ENCODE measurements around the gene TNRC6B.
"Not testable (repeated sequence)": the region's sequence is repeated elsewhere in the genome, so short reads cannot be mapped to it uniquely, and the experiment has no call there.

Gene TNRC6B, protein sequence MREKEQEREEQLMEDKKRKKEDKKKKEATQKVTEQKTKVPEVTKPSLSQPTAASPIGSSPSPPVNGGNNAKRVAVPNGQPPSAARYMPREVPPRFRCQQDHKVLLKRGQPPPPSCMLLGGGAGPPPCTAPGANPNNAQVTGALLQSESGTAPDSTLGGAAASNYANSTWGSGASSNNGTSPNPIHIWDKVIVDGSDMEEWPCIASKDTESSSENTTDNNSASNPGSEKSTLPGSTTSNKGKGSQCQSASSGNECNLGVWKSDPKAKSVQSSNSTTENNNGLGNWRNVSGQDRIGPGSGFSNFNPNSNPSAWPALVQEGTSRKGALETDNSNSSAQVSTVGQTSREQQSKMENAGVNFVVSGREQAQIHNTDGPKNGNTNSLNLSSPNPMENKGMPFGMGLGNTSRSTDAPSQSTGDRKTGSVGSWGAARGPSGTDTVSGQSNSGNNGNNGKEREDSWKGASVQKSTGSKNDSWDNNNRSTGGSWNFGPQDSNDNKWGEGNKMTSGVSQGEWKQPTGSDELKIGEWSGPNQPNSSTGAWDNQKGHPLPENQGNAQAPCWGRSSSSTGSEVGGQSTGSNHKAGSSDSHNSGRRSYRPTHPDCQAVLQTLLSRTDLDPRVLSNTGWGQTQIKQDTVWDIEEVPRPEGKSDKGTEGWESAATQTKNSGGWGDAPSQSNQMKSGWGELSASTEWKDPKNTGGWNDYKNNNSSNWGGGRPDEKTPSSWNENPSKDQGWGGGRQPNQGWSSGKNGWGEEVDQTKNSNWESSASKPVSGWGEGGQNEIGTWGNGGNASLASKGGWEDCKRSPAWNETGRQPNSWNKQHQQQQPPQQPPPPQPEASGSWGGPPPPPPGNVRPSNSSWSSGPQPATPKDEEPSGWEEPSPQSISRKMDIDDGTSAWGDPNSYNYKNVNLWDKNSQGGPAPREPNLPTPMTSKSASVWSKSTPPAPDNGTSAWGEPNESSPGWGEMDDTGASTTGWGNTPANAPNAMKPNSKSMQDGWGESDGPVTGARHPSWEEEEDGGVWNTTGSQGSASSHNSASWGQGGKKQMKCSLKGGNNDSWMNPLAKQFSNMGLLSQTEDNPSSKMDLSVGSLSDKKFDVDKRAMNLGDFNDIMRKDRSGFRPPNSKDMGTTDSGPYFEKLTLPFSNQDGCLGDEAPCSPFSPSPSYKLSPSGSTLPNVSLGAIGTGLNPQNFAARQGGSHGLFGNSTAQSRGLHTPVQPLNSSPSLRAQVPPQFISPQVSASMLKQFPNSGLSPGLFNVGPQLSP (N-terminal part only)

DNA sequence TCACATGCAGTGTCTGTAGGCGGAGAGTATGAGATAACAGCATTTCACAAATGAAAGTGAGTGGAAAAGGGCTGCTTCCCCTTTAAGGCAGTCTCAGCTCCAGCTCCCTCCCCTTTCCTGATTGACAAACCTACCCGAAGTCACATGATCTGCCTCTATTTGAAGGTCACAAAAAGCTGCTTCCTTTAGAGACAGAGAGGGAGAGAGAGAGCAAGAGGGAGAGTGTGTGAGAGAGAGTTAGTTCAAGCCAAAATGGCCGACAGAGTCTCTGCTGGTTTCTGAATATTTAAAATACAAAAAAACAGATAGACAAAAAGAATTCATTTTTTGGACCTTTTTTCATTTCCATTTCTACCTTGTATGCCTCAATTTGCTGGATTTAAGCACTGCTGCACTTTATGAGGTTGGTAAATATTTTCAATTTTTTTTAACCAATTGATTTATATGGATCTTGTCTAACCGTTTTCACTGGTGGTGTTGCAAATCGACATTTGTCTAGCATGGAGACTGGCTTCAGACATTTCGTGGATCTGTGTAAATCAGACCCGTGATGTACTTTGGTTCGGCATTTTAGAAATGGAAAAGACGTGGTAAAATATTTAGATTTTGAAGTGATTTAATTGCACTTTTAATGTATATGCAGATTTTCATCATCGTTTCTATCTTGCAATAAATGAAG lies at the start of gene TNRC6B:
TSS of gene TNRC6B (plus strand) at position 188 of the 679 bp plus-strand sequence. CDS start at position 399, 211 bp downstream.
- peak; percentile 44 for DNase-seq (ENCODE audit: low read depth)

DNA sequence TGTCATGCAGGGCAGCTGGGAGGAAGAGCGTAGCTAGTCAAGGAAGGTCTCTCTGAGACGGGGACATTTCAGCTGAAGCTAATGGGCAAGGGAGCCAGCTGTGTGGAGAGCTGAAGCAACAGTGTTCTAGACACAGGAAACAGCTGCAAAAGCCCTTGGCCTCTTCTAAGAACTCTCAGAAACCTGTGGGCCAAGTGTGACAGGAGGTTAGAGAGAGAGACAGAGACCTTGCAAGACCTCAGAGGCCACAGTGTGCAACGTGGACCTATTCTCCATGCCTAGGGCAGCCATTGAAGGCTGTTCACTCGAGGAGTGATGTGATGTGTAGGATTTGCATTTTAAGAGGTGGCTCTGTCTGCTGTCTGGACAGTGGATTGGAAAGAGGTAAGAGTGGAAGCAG lies 48.7 kb upstream of the TNRC6B start:
- DNase-seq (ENCODE audit: low read depth): no peak

- DNase-seq (ENCODE audit: low read depth): no peak
Measured at GRCh38 chr22:40137132-40137531, 40.6 kb upstream of the TNRC6B start.

- no peak for DNase-seq (ENCODE audit: low read depth)
Measured at GRCh38 chr22:40138866-40139265, 38.9 kb upstream of the TNRC6B start.

GRCh38 chr22:40147388-40148176 lies 30.1 kb upstream of the TNRC6B start:
- no peak for DNase-seq (ENCODE audit: low read depth)

DNA sequence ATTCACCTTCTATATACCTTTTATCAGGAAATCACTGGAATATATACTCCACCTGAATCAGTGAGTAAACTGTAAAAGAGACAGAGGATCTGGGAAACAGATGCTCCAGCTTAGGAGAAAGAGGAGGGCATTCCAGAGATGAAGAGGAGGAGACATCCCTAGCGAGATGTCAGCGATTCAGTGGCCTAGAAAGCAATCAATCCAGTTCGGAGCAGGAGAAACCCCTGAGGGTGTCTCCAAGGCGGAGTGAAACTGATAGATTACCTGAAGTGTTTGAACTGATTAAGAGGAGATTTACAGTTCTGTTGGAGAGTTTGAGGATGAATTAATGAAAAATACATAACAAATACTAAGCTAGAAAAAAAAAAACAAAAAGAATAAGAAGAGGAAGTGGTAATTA lies 24.5 kb upstream of the TNRC6B start:
- DNase-seq (ENCODE audit: low read depth): no peak

DNA sequence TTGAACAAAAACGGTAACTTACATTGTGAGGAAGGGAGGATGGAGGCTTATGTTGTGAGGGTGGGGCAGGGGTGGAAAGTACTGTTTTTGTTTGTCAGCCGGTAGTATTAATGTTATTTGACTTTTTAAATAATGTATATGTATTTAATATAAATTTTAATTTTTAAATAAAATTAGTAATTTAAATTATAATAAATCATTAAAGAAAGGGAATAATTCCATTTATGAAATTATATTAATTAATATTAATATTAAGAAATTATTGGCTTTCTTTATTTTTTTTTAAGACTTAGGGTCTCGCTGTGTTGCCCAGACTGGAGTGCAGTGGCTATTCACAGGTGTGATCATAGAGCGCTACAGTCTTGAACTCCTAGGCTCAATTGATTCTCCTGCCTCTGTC lies 24.0 kb upstream of the TNRC6B start:
- no peak for DNase-seq (ENCODE audit: low read depth)

GRCh38 chr22:40156001-40156516 lies 21.7 kb upstream of the TNRC6B start:
- no peak for DNase-seq (ENCODE audit: low read depth)

DNA sequence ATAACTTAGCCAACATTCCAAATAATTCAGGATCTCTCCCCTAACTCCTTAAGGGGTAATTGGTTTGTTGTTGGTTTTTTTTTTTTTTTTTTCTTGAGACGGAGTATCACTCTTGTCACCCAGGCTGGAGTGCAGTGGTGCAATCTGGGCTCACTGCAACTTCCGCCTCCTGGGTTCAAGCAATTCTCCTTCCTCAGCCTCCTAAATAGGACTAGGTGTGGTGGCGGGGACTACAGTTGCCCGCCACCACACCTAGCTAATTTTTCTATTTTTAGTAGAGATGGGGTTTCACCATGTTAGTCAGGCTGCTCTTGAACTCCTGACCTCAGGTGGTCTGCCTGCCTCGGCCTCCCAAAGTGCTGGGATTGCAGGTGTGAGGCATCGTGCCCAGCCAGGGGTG lies 21.0 kb upstream of the TNRC6B start:
- DNase-seq (ENCODE audit: low read depth): not testable (repeated sequence)

DNA sequence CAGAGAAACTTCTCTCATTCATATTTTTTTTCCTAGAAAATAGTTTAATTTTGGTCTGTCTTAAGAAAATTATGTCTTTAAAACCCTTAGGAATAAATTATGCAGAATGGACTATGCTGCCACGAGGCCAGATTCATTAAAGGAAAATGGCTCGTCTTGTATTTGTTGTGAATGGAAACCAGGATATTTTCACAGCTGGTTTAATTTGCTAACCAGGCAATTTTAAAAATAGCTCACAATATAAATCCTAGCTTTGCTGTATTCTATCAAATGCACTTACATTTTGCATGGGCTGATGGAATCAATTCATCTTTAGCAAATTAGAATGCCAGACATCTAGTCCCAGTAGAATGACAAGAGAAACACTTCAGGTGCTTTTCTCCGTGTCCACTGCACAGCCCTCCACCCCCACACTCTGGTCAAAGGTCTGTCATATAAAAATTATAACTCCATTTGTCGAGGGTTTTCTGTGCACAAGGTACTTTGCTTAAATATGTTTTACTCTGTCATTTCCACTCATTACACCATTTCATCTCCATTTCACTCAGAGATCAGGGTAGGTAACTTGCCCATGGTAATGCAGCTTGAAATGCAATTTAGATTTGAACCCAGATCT lies 20.3 kb upstream of the TNRC6B start:
- no peak for DNase-seq (ENCODE audit: low read depth)

DNA sequence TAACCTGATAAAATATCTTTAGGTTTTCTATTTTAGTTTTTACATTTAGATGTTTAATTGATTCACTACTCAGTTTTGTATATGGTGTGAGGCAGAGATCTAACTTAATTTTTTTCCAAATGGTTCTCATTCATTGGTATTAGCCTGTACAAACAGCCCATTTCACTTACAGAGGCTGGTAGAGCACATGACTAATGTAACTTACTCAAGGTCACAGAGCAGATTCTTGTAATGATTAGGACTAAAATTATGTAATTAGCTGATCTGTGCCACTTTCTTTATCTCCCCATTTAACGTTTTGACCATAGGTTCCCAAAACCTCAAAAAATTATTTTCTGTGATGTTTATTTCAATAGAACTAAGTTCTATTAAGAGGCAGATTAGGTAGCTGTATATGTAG lies 16.5 kb upstream of the TNRC6B start:
- DNase-seq (ENCODE audit: low read depth): no peak

- not testable (repeated sequence) for DNase-seq (ENCODE audit: low read depth)
Measured at GRCh38 chr22:40165537-40165936, 12.2 kb upstream of the TNRC6B start.

- no peak for DNase-seq (ENCODE audit: low read depth)
Measured at GRCh38 chr22:40175611-40176244, 2.0 kb upstream of the TNRC6B start.

DNA sequence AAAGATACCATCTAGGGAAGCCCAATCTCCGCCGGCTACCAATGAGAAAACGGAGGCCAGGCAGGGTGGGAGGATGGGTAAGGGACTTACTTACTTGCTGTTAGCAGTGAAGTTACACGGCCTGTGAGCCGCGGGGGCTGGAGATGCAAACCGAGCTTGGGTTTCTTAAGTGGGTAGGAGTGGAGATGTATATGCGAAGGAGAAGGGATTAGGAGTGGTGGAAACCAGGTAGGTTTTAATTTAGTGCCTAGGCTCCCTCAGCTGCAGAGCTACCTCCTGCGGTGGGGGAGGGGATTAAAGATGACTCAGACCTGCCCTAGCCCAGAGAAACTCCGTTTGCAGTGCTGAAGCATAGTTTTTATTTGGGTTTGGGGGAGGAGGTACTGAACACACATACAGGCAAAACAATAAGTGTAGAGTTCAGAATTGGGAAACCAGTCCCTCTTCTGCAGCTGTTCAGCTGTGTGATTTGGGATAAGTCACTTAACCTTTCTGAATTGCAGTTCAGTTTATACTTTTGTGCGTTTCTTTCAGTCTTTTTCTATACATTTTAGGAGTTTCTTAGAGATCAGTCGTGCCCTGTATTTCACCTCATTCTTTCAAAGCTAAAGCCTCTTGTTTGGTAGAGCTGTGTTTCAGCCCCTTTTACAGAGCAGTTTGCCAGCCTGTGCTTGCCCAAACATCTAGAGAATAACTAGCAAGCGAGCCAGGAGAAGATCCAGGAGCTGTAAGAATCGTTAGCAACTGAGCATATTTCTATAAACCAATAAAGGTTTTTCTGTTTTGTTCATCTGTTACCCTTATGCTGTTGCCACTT lies 596 bp upstream of the TNRC6B start:
- peak; percentile 49 for DNase-seq (ENCODE audit: low read depth)

GRCh38 chr22:40178417-40179409 lies 988 bp downstream of the TNRC6B start:
- DNase-seq (ENCODE audit: low read depth): no peak

DNA sequence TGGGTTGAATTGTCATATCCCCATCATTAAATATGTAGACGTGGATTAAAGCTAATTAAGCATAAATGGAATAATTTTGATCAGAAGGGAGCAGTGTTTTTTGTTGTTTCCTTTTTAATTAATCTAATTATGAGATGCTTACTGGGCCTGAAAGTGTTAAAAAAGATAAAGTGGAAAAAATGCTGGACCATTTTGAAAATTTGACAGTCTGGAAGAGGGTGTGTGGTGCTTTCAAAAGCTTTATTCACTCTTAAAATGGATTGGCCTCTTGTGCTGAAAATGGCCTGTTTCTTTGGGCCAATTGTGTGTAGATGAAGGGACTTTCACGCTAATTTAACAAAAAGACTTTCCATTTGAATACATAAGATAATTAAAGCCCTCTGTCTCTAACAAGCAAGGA lies 1.8 kb downstream of the TNRC6B start:
- no peak for DNase-seq (ENCODE audit: low read depth)

DNA sequence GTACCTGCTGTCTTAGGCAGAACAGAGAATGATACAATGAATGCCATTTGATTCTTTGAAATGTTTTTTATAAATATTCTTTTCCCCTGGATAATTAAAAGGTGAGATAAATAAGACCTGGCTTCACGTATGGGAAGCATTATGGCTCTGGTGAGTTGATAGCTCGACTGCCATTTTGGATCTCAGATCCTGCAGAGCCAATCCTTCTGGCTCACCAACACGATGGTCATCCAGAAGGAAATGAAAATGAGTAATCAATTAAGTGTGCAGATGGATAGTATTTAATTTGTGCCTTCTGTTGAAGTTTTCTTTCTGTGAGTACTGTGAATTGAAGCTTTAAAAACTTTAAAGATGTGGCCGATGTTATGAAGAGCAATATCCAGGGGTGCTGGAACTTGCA lies 2.7 kb downstream of the TNRC6B start:
- DNase-seq (ENCODE audit: low read depth): no peak

DNA sequence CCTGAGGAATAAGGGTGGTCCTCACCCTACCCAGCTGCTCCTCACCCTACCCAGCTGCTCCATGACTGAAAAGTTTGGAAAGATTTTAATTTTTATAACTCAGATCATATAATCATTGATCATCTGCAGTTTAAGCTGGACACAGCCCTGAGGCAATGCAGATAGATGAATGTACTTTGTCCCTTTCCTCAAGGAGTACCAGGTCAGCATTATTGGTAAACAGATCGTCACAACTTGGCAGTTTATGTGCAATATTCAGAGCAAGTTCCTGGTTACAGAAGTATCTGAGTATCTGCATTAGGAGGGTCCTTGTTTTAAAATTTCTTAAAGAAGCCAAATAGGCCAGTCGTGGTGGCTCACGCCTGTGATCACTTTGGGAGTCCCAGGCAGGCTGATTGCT lies 3.6 kb downstream of the TNRC6B start:
- DNase-seq (ENCODE audit: low read depth): no peak
